Measurements from ENCODE around the gene RHOT2.
A peak's percentile ranks its signal among the peaks of the same experiment; 100 is the strongest.

The RHOT2 gene

DNA sequence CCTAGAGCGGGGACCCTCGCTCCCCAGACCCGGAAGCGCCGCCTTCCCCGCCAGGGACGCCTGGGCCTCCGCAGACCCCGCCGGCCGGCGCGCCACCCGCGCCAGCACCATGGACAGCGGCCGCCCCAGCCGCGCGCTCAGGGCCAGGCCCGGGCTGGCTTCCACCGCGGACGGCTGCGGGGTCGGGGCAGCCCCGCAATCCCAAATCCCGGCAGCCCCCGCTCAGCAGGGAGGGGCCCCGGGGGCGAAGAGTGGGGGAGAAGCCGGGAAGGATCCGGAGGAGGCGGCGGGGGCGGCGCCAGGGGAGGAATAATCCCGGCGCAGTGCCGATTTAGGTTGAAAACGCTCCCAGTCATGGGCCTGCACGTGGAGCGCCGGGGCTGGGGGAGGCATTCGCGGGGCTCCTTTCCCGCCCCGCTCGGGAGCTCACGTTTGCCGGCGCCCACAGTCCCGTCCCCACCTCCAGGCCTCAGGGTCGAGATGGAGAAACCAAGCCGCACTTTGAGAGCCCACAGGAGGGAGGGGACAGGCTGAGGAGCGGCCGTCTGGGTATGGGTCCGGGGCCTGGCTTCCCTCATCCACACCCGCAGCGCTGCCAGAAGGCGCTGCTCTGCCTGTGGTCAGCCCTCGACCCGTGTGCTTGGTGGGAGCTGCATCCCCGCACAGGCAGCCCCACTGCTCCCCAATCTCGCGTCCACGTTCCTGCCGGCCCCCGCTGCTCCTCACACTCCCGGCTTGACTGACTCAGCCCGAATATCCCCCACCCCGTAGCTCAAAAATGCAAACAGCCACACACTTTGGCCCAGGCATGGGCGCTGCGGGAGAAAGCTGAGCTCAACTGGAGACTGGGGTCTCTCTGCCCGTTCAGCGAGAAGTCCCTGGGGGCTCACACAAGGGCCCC lies 33.0 kb downstream of the RHOT2 start:
- DNase-seq (ENCODE audit: low spot score), result peak; percentile 42

DNA sequence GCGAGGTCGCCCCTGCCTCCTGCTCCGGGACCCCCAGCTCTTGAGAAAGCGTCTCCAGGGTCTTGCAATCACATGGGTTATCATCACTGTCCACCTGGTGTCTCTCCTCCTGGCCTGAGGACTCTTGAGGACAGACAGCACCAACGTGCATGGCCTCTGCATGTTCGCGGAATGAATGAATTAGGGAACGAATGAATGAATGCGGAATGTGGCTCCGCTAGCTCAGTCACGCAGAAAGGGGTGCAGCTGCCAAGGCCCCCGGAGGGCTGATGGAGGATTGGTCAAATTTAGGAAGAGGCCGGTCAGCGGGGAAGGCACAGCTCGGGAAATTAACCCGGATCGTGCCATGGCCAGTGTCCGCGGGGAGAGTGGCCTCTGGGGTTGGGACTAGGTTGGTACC lies 34.4 kb downstream of the RHOT2 start:
- DNase-seq (ENCODE audit: low spot score), result no peak

DNA sequence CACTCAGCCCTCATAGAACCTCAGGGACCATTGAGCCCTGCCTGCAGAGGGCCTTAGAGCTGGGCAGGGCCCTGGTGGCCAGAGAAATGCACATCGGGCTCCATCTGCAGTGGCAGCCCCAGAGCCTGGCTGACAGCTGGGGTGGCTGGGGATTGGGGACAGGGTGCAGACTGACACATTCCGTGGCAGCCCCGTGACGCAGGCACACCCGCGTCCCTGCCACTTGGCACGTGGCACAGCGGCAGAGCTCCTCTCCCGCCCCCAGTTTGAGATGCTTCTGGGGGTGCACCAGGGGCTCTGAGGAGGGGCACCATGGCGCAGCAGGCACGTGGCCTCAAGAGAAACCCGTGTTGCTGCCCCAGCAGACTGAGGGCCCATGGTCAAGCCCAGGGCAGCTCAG lies 35.5 kb downstream of the RHOT2 start:
- DNase-seq (ENCODE audit: low spot score), result no peak

DNA sequence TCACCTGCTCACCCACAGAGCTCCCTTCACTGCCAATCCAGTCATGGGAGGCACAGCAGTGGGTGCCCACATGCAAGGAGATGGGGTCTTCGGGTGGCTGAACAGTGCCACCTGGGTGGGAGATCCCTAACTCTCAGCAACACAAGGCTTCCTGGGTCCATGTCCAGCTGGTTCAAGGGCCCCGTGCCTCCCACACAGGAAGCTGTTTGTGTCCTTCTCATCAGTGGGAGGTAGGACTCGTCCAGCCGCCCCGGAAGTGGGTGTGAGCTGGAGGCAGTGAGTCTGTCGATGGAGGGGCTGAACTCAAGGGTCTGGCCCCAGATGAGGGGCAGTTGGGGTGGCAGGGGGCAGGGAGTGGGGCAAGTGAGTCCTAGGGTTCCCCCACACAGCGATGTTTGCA lies 36.1 kb downstream of the RHOT2 start:
- no peak for DNase-seq (ENCODE audit: low spot score)

DNA sequence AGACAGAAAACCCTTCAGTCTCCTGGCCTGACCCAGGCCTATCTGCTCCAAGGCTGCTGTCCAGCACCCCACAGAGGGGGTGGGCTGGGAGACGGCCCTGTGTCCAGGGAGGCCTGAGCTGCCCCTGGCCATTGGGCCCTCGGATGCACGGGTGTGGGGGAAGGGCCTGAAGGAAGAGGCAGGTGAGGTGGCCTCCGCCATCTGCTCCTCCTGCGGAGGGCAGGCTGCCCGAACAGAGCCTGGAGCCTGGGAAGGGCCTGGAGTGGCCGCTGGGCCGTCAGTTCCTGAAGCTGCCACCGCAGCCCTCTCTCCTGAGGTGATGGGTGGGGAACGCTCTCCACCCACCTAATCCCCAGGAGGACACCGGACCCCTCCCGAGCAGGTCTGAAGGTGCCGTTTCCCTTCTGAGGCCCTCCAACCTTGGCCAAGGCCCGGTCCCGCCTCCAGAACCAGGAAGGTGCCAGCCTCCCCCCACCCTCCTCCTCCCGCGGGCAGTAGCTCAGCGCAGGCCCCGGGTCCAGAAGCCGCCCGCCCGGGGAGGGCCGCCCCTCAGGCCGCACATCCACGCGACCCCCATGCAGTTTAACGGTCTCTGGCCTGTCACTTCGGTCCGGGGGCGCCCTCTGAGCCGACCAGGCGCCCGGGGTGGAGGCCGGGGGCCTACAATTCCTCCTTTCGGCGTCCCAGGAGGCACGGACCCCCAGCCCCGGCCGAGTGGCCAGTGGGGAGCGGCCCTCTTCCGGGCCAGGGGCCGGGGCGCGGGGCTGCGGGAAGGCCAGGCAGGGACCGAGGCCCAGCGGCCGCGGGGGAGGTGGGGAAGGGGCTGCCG lies 36.8 kb downstream of the RHOT2 start:
- DNase-seq (ENCODE audit: low spot score), result no peak

DNA sequence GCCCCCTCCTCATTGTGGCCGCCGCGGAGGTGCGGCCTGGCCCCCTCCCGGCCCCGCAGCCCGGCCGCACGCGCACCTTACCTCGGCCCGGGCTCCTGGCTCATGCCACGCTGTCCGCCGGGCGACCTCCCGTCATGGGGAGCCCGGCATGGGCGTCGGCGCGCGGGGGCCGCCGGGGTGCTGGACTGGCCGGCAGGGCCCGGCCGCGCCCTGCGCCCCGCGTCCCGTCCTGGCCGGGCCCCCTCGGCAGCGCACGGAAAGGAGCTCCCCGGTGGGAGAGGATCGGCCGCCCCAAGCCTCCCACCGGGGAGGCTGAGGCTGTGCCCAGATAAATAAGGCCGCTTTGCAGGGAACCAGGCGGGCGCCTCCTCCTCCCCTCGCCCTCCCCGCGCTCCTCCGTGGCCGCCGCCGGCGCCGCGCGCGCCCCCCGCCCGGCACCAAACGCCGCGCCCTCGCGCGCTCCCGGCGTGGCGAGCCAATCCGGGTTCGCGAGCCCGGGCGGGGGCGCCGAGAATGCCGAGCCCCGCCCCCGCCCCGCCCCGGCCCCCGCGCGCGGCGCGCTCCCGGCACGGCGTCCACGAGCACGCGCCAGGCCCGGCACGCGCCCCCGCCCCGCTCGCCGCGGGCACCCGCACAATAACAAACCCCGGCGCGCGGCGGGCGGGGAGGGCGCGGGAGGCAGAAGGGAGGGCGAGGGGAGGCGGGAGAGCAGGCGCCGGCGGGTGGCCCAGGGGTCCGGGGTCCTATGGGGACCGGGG lies 37.7 kb downstream of the RHOT2 start, which contains the start of gene FBXL16:
TSS of gene FBXL16 (minus strand) at position 371 of the 758 bp plus-strand sequence. CDS start 8,396 bp downstream, outside the sequence.
- DNase-seq (ENCODE audit: low spot score), result no peak

DNA sequence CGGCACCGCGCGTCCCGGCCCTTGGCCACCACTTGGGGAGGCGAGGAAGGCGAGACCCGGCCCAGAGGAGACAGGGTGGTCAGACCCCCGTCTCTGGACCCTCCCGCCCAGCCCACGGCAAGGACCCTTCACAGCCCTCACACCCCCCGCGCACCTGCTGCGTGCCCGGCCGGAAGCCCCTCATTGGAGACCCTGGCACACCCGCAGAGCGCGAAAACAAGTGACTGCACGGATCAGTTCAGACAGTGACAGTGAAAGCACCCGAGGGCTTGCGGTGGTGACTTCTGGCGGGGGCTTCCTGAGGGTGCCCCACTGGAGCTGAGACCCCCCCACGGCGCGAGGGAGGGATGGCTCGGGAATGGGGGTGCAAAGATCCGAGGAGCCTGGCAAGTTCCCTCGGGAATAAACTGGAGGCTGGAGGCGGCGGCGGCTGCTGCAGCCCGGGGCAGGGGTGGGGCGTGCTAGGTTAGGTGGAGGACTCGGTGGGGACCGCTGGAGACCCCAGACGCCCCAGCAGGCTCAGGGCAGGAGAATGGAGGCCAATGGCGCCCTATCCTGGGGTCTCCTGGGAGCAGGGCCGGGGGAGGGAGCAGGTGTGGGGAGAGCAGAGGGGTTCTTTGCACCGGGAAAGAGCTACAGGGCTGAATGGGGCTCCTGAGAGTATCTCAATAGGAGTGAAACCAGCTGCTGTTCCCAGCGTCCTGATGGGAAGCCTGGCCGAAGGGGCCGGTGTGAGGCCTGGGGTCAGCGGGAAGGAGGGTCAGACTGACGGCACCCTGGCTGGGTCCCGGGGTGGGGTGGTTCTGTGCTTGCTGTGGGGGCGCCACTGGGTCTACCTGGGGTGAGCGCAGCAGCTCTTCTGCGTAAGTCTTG lies 38.5 kb downstream of the RHOT2 start:
- DNase-seq (ENCODE audit: low spot score), result no peak

DNA sequence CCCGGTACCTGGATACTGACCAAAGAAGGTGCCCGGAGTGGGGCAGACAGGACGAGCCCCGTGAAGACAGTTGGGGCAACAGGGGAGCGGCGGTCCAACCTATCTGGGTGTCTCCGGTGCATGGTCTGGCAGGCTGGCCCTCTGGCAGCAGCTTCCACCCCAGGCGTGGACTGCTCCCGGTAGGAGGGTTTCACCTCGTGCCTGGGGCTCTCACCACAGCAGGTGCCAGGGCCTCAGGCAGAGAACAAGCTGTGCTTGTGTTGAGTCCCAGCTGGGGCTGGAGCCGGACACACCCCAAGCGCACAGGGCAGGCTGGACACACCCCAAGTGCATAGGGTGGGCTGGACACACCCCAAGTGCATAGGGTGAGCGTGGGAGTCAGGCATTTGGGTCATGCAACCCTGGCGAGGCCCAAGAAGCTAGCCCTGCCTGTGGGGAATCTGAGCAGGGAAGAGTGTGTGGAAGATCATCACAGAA lies 39.2 kb downstream of the RHOT2 start:
- DNase-seq (ENCODE audit: low spot score), result no peak

DNA sequence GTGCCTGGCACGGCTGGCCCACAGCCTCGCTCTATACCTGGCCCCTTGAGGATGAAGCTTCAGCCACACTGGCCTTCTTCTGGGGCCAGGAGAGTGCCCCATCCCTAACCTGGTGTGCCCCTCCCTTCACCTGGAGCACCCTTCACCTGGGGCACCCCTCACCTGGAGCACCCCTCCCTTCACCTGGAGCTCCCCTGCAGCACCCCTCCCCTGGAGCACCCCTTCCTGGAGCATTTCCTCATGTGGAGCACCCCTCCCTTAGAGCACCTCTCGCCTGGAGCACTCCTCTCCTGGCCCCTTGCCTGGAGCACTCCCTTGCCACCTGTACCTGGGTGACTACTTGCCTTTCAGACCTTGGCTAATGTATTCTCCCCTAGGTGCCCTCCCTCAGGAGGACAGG lies 40.1 kb downstream of the RHOT2 start:
- DNase-seq (ENCODE audit: low spot score), result no peak

DNA sequence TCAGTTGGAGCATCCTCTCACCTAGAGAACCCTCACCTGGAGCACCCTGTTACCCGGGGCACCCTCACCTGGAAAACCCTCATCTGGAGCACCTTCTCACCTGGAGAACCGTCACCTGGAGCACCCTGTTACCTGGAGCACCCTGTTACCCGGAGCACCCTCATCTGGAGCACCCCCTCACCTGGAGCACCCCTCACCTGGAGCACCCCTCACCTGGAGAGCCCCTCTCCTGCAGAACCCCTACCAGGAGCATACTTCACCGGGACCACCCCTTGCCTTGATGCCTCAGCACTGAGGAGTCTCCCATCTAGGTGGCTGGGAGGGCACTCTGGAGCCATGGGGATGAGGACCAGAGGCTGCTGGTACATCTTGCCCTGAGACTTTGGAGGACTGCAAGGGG lies 41.0 kb downstream of the RHOT2 start:
- DNase-seq (ENCODE audit: low spot score), result no peak

DNA sequence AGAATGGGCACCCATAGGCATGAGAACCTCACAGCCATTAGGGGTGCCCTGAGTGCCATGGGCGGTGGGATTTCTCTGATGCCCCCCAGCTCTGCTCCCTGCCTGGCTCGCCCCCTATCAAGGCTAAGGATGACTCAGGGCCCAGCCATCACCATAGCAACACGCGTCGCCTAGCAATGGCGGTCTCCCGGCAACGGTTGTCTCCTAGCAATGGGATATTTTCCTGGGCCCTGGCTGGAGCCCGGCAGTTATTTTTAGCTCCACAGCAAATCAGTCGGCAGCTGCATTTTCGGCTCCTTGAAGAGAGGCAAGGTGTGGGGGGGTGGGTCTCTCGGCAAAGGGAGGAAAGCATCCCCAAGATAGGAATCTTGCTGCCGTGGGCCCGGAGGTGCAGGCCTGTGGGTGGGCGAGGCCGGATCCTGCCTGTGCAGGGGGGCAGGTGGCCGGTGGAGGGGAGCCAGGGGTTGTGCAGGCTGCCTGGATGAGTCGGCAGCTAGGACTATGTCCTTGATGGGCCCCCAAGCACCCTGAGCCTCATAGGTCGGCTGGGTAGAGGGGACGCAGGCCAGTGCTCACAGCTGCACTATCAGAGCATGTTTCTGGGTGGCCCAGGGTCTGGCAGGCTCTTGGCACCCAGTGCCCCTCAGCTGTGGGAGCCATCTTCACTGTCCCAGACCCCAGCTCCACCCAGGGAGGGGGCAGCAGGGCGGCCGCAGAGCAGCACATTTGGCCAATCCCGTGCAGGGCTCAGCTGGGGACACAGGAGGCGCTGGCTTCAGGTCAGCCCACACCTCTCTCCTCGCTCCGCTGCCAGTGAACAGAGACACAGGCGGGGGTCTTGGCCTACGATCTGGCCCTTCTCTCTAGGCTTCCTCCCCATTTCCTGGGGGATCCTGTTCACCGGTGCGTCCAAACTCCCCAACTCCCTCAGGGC lies 41.9 kb downstream of the RHOT2 start:
- peak; percentile 91 for DNase-seq (ENCODE audit: low spot score)

DNA sequence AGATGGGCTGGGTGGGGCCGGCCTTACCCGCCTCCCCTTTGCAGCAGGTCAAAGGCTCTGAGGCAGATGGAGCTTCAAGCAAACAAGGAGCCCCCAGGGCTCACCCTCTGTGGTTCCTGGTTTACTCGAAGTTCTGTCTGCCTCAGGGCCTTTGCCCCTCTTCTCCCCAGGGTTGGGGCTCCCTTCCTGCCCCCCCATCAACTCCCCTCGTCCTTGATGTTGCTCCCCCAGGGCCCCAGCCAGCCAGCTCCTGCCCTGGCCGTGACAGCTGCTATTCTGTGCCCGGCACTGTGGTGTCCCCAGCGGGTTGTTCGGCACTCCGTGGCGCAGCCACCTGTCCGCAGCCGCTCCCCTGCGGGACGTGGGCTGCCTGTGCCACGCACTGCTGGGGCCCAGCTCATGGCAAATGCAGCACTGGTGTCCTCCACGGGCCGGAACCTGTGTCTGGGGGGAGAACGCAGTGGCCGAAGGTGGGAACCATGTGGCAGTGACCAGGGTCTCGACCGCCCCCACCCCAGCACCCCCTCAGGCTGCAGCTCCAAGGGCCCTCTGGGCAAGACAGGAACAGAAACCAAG lies 42.7 kb downstream of the RHOT2 start:
- DNase-seq (ENCODE audit: low spot score), result no peak

DNA sequence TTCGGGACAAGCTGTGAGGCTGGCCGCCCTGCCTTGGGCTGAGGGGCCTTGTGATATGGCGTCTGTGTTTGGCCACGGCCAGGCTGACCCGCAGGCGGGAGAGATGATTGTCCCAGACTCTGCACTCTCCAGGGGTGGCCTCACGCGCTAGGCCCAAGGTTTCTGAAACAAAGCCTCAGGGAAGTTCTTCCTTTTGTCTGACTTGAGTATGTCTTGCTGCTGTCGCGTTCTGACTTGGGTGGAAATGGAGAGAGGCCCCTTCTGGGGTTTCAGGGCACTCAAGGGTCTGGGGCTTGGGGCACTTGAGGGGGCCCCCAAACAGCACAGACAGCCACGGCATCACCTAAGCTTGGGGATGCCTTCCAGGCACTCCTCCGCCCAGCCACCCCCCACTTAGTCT lies 43.2 kb downstream of the RHOT2 start:
- no peak for DNase-seq (ENCODE audit: low spot score)

DNA sequence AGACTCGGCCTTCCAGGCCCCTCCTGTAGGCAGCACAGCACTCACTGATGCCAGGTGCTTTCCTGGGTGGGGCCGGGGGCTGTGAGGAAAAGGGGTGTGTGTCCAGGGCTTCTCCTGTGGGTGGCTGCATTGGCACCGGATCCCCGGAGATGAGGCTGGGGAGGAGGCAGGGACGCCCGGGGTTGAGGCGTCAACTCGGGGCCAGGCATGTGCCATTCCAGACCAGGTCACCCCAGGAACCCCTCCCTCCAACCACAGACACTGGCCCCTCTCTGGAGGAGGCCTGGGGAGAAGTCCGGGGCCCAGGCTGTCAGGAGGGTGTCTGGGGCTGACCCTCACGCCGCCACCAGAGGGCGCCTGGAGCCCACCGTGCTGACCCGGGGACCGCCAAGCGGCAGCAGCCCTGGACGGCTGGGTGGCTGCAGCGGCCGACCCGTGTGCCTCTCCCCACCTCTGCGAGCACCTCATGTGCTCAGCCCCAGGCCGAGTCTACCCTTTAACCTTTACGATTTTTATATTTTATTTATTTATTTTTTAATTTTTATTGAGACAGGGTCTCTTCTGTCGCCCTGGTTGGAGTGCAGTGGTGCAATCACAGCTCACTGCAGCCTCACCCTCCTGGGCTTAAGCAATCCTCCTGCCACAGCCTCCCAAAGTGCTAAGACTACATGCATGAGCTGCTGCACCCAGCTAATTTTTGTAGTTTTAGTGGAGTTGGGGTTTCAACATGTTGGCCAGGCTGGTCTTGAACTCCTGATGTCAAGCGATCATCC lies 43.8 kb downstream of the RHOT2 start:
- peak; percentile 90 for DNase-seq (ENCODE audit: low spot score)

DNA sequence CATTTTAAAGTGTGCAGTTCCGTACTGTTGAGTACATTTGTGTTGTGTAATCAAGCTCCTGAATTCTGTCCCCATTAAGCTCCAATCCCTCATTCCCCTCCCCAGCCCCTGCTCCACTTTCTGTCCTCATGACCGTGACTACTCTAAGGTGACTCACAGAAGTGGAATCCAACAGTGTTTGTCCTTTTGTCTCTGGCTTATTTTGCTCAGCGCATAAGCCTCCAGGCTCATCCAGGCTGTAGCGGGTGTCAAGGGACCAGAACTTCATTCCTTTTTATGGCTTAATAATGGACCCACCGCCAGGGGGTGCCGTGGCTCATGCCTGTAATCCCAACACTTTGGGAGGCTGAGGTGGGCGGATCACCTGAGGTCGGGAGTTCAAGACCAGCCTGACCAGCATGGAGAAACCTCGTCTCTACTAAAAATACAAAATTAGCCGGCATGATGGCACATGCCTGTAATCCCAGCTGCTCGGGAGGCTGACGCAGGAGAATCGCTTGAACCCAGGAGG lies 44.9 kb downstream of the RHOT2 start:
- DNase-seq (ENCODE audit: low spot score), result peak; percentile 87

DNA sequence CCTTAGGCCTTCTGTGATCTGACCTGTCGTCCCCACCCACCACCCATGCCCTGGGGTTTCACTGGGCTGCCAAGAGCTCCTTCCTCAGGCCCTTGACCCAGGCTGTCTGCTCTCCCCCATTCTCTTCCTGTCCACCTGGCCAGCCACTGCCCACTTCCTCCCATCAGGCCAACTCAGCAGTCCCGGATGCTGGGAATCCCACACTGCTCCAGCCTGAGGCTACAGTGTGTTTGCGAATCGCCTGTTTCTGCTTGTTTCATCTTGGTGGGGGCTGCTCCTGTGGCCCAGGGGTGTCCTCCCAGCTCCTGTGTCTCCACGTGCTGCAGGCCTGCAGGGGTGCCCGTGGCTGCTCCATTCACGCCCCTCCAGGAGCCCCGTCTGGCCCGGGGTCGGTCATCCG lies 46.1 kb downstream of the RHOT2 start:
- DNase-seq (ENCODE audit: low spot score), result no peak

DNA sequence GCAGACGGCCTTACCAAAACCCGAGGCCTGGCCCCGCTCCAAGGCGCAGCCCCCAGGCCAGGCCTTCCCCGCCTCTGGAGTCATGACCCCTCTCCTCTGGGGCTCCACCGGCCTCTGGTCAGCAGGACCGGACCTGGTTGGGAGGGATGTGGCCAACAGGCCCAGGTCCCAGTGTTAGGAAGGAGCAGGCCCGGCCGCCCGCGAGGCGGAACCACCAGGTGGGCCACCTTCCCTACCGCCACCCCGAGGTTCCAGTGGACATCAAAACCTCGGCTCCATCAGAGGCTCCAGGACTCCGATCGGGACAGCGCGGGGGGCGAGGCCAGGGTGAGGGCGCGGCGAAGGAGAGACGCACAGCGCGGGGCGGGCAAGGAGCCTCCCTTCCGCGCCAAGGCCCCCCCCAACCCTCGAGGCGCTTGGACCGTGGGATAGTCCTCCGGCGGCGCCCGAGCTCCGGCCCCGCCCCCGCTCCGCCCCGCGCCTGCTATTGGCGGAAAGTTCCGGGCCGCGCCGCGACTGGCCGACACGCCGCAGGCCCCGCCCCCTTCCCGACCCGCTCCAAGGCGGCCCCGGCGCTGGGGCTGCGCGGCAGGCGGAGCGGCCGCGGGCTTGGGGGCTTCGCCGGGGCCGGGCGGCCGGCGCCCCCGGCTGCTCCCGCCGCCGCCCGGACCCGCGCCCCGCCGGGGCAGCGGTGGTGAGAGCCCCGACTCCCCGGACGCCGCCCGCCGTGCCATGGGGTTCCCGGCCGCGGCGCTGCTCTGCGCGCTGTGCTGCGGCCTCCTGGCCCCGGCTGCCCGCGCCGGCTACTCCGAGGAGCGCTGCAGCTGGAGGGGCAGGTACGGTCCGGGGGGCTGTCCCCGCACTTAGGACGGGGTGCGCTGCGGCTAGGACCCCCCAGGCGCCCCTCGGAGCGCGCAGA lies 46.9 kb downstream of the RHOT2 start, which contains the start of gene METRN:
TSS of gene METRN (plus strand) at position 561 of the 919 bp plus-strand sequence. CDS start at position 733, 172 bp downstream.
- DNase-seq (ENCODE audit: low spot score), result peak; percentile 95
